ENCODE results near the gene SMAD7.

DNA sequence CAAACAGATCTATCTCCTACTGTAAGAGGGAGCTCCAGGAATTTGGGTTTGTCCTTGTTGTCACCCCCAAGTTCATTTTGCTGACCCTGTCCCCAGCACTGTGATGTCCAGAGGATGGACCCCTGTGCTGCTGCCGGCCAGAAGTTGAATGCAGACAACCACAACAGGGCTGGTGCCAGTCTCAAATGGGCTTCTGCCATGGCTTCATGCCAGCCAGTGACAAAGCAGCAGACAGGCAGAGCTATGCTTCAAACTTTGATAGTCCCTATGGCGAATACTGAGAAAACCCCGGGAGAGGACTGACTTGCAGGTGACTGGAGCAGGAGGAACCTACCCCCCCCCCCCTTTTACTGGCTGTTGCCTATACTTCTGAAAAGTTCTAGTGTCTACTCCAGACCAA is 3.2 kb downstream of the SMAD7 start:
- TF ChIP-seq, protein P1, sequence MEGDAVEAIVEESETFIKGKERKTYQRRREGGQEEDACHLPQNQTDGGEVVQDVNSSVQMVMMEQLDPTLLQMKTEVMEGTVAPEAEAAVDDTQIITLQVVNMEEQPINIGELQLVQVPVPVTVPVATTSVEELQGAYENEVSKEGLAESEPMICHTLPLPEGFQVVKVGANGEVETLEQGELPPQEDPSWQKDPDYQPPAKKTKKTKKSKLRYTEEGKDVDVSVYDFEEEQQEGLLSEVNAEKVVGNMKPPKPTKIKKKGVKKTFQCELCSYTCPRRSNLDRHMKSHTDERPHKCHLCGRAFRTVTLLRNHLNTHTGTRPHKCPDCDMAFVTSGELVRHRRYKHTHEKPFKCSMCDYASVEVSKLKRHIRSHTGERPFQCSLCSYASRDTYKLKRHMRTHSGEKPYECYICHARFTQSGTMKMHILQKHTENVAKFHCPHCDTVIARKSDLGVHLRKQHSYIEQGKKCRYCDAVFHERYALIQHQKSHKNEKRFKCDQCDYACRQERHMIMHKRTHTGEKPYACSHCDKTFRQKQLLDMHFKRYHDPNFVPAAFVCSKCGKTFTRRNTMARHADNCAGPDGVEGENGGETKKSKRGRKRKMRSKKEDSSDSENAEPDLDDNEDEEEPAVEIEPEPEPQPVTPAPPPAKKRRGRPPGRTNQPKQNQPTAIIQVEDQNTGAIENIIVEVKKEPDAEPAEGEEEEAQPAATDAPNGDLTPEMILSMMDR (conservative IDR thresholded peaks at IDR 0.05; ENCODE audit: low read depth, low read length) = no peak
- TF ChIP-seq EZH2 (IDR thresholded peaks at IDR 0.05; ENCODE audit: borderline replicate concordance, low read depth, low read length, poor library complexity, severe bottlenecking) = no peak

Data from A673 (cell line).